ENCODE measurements around the gene ASB7.

Gene ASB7

GRCh38 chr15:100652116-100652515 lies 49.7 kb downstream of the ASB7 start:
- no peak overlapping the region for H3K4me3 ChIP-seq (ENCODE audit: low read depth, low read length)
- ChIA-PET POLR2A (no interaction called here), CTCF (interaction anchor here (1.9 kb wide), 1 partner anchor 20 kb away, joined by 4 read pairs; no protein-coding TSS in a partner anchor)
- H3K36me3 ChIP-seq (ENCODE audit: control insufficient read depth in 2 of 2, insufficient read depth in 1 of 2, low read length in 2 of 2): peaks cover 4 to 6% of the 10 kb centered on the region in 2 experiments; a peak in 2 of 3 replicates
- no peaks in the 10 kb centered on the region for H3K4me1 ChIP-seq (ENCODE audit: control insufficient read depth, insufficient read depth, low read length)
- H3K27ac ChIP-seq (ENCODE audit: extremely low read depth, low read depth, low read length): no peak overlapping the region
- no peak for TF ChIP-seq ZBTB20 (tag by site-specific recombination; IDR thresholded peaks at IDR 0.05)
- no peak for TF ChIP-seq ZBTB26 (tag by site-specific recombination; optimal IDR thresholded peaks at IDR 0.05)
- no peak for TF ChIP-seq ZNF23 (tag by site-specific recombination; IDR thresholded peaks at IDR 0.05; ENCODE audit: borderline replicate concordance)
- no peak for TF ChIP-seq ZNF24 (tag by site-specific recombination; IDR thresholded peaks at IDR 0.05)
- no peak for TF ChIP-seq YY2 (tag by site-specific recombination; IDR thresholded peaks at IDR 0.05)
- TF ChIP-seq GFI1B (tag by site-specific recombination; IDR thresholded peaks at IDR 0.05): no peak
- no peak for TF ChIP-seq ZNF518A (tag by site-specific recombination; conservative IDR thresholded peaks at IDR 0.05; ENCODE audit: low read depth)
- no peak for TF ChIP-seq ZNF843 (tag by site-specific recombination; IDR thresholded peaks at IDR 0.05)
- TF ChIP-seq ZNF311 (tag by site-specific recombination; IDR thresholded peaks at IDR 0.05; ENCODE audit: borderline replicate concordance): no peak
- TF ChIP-seq ATF2 (tag by site-specific recombination; IDR thresholded peaks at IDR 0.05; ENCODE audit: low read depth): no peak
- no peak for TF ChIP-seq ZBTB8A (tag by site-specific recombination; IDR thresholded peaks at IDR 0.05)
- TF ChIP-seq ZNF16 (tag by site-specific recombination; IDR thresholded peaks at IDR 0.05; ENCODE audit: low read depth): no peak
- TF ChIP-seq ZNF701 (tag by site-specific recombination; IDR thresholded peaks at IDR 0.05): no peak
- TF ChIP-seq ZNF560 (tag by site-specific recombination; IDR thresholded peaks at IDR 0.05; ENCODE audit: borderline replicate concordance): no peak
- TF ChIP-seq ZNF521 (tag by site-specific recombination; IDR thresholded peaks at IDR 0.05): no peak
- TF ChIP-seq ZNF292 (tag by site-specific recombination; IDR thresholded peaks at IDR 0.05; ENCODE audit: borderline replicate concordance, low read depth): no peak
- no peak for TF ChIP-seq ZNF416 (tag by site-specific recombination; IDR thresholded peaks at IDR 0.05)
- no peak for TF ChIP-seq EGR2 (tag by site-specific recombination; IDR thresholded peaks at IDR 0.05; ENCODE audit: low read depth)
- TF ChIP-seq HIC1 (tag by site-specific recombination; IDR thresholded peaks at IDR 0.05): no peak
- H3K9me3 ChIP-seq (ENCODE audit: control insufficient read depth, insufficient read depth, low read depth, low read length): no peaks in the 10 kb centered on the region

Measured in HEK293 (cell line).